ENCODE measurements around the gene HOXC12.

The HOXC12 gene

DNA sequence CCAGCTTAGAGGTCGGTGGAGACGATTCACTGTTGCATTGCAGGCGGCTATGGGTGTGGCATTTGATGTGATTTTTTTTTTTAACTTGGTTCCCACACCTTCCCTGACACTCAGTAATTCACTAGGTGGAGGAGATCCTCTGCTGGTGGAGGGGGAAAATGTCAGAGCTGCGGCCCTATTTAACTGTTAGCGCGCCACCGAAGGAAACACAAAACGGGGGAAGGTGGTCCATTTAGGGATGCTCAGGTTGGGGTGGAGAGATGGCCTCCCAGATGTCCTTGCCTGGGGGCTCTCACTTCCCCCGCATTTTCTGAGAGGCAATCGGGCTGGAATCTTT is 4.3 kb upstream of the HOXC12 start:
- no peak for TF ChIP-seq CTCF (conservative IDR thresholded peaks at IDR 0.05; ENCODE audit: low read depth, low read length)
- DNase-seq (ENCODE audit: low read depth) = no peak
- H3K4me3 ChIP-seq (ENCODE audit: low read depth, low read length) = no peak overlapping the region

DNA sequence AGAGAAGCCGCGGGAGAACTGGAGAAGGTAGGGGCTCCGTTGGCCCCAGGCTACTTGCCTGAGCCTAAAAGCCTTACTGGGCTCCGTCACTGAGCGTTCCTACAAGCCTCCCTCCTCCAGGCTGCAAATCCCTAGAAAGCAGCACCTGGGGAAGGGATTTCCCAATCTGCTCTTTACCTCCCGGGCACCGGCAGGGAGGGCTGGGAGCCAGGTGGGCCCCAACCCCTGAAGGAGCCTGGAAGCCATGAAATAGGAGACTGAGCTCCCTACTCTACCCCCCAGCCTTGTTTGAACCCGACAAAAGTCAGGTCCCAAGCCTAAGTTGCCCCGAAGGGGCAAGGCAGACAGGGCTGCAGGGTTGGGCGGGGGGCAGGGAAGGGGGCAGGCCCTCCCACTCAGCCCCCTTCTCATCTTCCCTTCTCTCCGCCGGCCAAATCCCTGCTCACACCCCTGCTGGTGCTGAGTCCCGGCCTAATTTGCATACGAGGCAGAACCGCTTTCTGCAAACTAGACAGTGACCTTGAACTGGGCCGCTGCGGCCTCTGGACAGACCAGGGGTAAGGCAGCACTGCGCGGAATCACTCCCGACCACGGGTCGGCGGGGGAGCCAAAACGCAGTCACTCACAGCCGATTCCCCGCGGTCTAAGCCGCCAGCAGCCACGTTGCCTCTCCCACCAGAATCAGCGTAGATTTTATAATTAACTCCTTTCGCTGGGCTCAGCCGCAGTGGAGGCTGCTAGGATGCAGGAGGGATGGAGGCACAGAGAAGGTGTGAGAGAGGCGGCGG is 3.7 kb upstream of the HOXC12 start:
- DNase-seq (ENCODE audit: low read depth) = no peak
- TF ChIP-seq CTCF (conservative IDR thresholded peaks at IDR 0.05; ENCODE audit: low read depth, low read length) = no peak
- H3K4me3 ChIP-seq (ENCODE audit: low read depth, low read length) = no peak overlapping the region

DNA sequence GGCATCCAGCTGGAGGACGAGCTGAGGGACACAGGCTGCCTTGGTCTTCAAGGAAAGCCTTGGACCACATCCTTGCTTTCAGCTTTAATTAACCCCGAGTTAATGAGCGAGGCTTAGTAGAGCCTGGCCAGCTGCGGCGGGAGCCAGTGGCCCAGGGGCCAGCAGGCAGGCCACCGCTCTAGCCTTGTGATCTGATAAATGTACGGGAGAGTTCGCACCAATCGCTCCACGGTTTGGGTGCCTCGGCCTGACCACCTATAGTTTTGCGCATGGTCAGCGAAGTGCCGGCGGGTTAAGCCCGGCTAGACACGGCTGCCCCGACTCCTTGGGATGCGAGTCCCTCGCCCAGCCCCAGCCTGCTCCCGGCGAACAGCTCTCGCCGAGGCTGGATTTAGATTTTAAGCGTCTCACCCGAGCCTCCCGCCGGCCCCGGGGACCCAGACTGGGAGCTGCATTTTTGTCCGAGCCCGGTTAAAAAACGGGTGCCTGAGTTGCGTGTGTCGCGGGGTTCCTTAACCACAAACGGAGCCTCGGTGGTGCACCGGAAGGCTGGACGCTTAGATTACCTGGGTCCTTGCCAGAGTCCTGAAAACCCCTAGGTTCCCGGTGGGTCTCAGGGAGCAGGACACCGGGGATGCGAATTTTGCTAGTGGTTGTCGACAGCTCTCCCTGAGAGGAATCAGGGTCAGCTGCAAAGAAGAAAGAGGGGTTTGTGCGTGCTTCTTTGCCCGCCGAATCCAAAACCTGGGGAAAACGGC is 2.9 kb upstream of the HOXC12 start:
- no peak for TF ChIP-seq CTCF (conservative IDR thresholded peaks at IDR 0.05; ENCODE audit: low read depth, low read length)

DNA sequence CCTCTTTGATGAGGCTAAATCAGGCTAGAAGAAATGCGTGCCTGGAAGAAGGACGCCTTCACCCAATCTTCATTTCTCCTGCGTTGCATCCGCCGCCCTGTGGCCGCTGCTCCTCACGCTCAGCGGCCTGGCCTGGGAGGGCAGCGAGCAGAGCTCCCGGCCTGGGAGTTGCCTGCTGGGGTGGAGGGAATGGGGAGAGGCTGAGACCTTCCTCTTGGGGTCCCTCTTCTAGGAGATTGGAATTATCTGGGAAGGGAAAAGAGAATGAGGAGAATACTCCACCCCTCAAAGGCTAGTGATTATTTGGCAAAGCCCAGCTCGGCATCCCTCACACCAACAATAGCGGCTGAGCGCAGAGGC is 2.4 kb upstream of the HOXC12 start:
- no peak for TF ChIP-seq CTCF (conservative IDR thresholded peaks at IDR 0.05; ENCODE audit: low read depth, low read length)
- DNase-seq (ENCODE audit: low read depth) = no peak
- H3K4me3 ChIP-seq (ENCODE audit: low read depth, low read length) = no peak overlapping the region

More for the DNA sequence above, 2.9 kb upstream of the HOXC12 start:
- H3K4me3 ChIP-seq (ENCODE audit: low read depth, low read length) = no peak overlapping the region
- DNase-seq (ENCODE audit: low read depth) = no peak

DNA sequence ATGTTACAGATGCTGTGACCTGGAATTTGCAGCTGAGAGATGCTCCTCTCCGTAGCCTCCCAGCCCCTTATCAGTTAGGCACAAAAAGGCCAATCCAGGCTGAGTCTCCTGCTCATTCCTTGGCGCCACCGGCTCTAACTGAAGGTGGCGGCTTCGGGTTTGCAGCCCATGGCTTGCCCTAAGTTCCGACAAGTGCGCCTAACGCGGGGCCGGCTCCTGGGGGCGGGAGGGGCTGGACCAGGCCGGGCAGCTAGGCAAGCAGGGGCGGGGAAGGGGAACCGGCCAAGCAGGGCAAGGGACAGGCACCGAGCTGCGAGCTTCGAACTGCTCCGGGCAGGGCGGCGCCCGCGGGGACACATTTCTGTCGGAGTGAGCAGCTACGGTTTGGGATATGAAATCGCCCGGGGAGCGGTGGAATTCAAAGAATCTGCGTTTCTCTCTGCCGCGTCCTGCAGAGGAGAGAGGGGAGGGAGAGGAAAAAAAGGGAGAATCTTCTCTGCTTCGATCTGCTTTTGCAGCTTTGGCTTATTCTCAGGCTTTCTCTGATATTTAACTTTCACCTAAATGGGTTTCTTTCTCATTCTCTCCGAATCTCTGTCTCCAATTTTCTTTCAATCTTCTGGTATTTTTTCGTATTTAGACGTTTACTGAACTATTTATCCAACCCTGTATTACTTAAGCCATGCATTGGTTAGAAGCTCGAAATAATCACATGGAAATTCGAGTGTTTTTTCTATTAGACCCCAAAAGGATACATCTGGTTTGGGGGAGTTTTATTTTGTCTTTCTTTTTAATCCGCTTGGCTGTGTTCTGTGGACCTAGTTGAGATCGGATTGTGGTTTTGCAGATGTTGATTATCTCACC is 1.6 kb upstream of the HOXC12 start:
- no peak for TF ChIP-seq CTCF (conservative IDR thresholded peaks at IDR 0.05; ENCODE audit: low read depth, low read length)
- no peak for DNase-seq (ENCODE audit: low read depth)
- H3K4me3 ChIP-seq (ENCODE audit: low read depth, low read length) = no peak overlapping the region

DNA sequence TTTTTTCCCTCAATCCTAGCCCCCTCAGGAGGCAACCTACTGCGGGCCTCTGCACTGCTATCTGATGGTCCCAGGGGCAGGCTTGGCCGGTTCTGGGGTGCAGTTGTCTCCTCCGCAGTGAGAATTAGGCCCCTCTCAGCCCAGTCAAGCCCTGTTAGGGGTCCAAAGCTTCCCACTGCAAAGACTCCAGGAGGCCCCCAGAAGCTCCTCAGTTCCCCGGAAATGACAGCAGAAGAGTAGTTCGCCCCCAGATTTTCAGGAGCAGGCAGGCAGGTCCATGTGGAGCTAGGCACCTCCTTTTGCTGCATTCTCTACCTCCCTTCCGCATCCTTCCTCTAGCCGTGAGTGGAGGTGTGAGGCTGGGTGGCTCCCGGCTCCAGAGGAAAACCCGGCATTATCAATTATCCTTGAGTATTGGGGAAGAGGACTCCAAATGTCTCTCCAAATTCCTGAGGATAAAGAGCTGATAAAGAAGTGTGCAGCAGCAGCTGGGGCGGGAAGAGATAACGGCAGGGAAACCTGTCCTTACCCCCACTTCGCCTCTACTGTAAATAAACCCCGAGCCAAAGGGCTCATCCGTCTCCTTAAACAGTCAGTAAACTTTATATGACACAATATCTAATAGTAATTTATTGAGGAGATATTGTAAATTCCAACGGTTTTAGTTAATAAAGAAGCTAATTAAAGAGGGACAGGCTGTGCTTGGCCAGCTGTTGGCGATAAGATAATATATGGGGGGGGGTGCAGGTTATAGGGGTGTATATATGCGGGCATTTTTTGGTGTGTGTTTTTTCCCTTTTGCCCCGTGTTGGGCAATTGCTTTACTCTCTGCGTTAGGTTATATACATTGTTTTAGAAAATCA is 641 bp upstream of the HOXC12 start:
- H3K4me3 ChIP-seq (ENCODE audit: low read depth, low read length) = no peak overlapping the region
- no peak for TF ChIP-seq CTCF (conservative IDR thresholded peaks at IDR 0.05; ENCODE audit: low read depth, low read length)
- no peak for DNase-seq (ENCODE audit: low read depth)

Data from choroid plexus epithelial cell (primary cell).